GM18526 (cell line): ENCODE results near the gene FGF18.

ENCODE experiments used
- POLR2A ChIP-seq: IDR thresholded peaks from 3 replicates; pipeline ENCODE4 v1.6.1; 2011; ENCODE audit not compliant: insufficient read length; ENCODE audit errors: extremely low read depth

FGF18 gene

GRCh38 chr5:171418982-171419687 is at the start of gene FGF18:
FGF18 (plus strand) TSS chr5:171419647; CDS start chr5:171420200, 553 bp downstream.
- no peak for TF ChIP-seq POLR2A

GRCh38 chr5:171369898-171370297 is 49.5 kb upstream of the FGF18 start:
- no peak for TF ChIP-seq POLR2A

GRCh38 chr5:171371326-171371725 is 48.1 kb upstream of the FGF18 start:
- no peak for TF ChIP-seq POLR2A

- no peak for TF ChIP-seq POLR2A
Measured at GRCh38 chr5:171379961-171380360, 39.5 kb upstream of the FGF18 start.

GRCh38 chr5:171386006-171386671 is 33.3 kb upstream of the FGF18 start:
- TF ChIP-seq POLR2A, result no peak

- TF ChIP-seq POLR2A, result no peak
Measured at GRCh38 chr5:171386861-171387344, 32.5 kb upstream of the FGF18 start.

GRCh38 chr5:171387345-171387969 is 32.0 kb upstream of the FGF18 start, which contains the start of gene NPM1:
NPM1 (plus strand) TSS chr5:171387849; CDS start chr5:171387949, 100 bp downstream.
- TF ChIP-seq POLR2A, result peak; percentile 94

- TF ChIP-seq POLR2A, result peak; percentile 52
Measured at GRCh38 chr5:171387970-171388815, 31.3 kb upstream of the FGF18 start.

- TF ChIP-seq POLR2A, result no peak
Measured at GRCh38 chr5:171388816-171389168, 30.7 kb upstream of the FGF18 start.

- TF ChIP-seq POLR2A, result no peak
Measured at GRCh38 chr5:171390883-171391677, 28.4 kb upstream of the FGF18 start.

GRCh38 chr5:171391996-171392577 is 27.4 kb upstream of the FGF18 start:
- TF ChIP-seq POLR2A, result no peak

GRCh38 chr5:171392585-171393159 is 26.8 kb upstream of the FGF18 start:
- no peak for TF ChIP-seq POLR2A

- TF ChIP-seq POLR2A, result no peak
Measured at GRCh38 chr5:171395042-171395441, 24.4 kb upstream of the FGF18 start.

- TF ChIP-seq POLR2A, result no peak
Measured at GRCh38 chr5:171397190-171397589, 22.3 kb upstream of the FGF18 start.
